ENCODE data around the gene STIL.
"Not testable (repeated sequence)": the region's sequence is repeated elsewhere in the genome, so short reads cannot be mapped to it uniquely, and the experiment has no call there.

Gene STIL

GRCh38 chr1:47324682-47325081 is 10.7 kb upstream of the STIL start:
- ATAC-seq (ENCODE audit: low read depth), result no peak
- no peaks in the 10 kb centered on the region for H3K9me3 ChIP-seq (ENCODE audit: severe bottlenecking)

GRCh38 chr1:47323599-47324031 is 9.7 kb upstream of the STIL start:
- Histone ChIP-seq H3K4me3 (ENCODE audit: severe bottlenecking) (no peak overlapping the region), H3K27me3 (ENCODE audit: insufficient read depth, poor library complexity, severe bottlenecking) (no peaks in the 10 kb centered on the region), H3K9me3 (ENCODE audit: severe bottlenecking) (no peaks in the 10 kb centered on the region), H3K36me3 (ENCODE audit: low read depth) (no peaks in the 10 kb centered on the region), H3K27ac (ENCODE audit: poor library complexity, severe bottlenecking) (no peak overlapping the region), H3K4me1 (ENCODE audit: insufficient read depth, poor library complexity, severe bottlenecking) (no peaks in the 10 kb centered on the region)
- DNase-seq (ENCODE audit: low spot score) (no peak), ATAC-seq (ENCODE audit: low read depth) (no peak)
- TF ChIP-seq, protein P1, sequence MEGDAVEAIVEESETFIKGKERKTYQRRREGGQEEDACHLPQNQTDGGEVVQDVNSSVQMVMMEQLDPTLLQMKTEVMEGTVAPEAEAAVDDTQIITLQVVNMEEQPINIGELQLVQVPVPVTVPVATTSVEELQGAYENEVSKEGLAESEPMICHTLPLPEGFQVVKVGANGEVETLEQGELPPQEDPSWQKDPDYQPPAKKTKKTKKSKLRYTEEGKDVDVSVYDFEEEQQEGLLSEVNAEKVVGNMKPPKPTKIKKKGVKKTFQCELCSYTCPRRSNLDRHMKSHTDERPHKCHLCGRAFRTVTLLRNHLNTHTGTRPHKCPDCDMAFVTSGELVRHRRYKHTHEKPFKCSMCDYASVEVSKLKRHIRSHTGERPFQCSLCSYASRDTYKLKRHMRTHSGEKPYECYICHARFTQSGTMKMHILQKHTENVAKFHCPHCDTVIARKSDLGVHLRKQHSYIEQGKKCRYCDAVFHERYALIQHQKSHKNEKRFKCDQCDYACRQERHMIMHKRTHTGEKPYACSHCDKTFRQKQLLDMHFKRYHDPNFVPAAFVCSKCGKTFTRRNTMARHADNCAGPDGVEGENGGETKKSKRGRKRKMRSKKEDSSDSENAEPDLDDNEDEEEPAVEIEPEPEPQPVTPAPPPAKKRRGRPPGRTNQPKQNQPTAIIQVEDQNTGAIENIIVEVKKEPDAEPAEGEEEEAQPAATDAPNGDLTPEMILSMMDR (IDR thresholded peaks at IDR 0.05; ENCODE audit: poor library complexity, severe bottlenecking), result no peak

More at GRCh38 chr1:47324682-47325081, 10.7 kb upstream of the STIL start:
- TF ChIP-seq, protein P1 (IDR thresholded peaks at IDR 0.05; ENCODE audit: poor library complexity, severe bottlenecking), result no peak
- DNase-seq (ENCODE audit: low spot score), result no peak
- Histone ChIP-seq H3K36me3 (ENCODE audit: low read depth) (no peaks in the 10 kb centered on the region), H3K27me3 (ENCODE audit: insufficient read depth, poor library complexity, severe bottlenecking) (no peaks in the 10 kb centered on the region), H3K4me1 (ENCODE audit: insufficient read depth, poor library complexity, severe bottlenecking) (no peaks in the 10 kb centered on the region), H3K4me3 (ENCODE audit: severe bottlenecking) (no peak overlapping the region), H3K27ac (ENCODE audit: poor library complexity, severe bottlenecking) (no peak overlapping the region)

DNA sequence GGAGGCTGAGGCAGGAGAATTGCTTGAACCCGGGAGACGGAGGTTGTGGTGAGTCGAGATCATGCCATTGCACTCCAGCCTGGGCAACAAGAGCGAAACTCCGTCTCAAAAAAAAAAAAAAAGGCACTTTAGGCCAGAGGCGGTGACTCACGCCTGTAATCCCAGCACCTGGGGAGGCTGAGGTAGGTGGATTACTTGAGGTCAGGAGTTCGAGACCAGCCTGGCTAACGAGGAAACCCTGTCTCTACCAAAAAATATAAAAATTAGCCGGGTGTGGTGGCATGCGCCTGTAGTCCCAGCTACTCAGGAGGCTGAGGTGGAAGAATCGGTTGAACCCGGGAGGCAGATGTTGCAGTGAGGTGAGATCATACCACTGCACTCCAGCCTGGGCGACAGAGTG is 6.0 kb upstream of the STIL start:
- H3K9me3 ChIP-seq (ENCODE audit: severe bottlenecking); ATAC-seq (ENCODE audit: low read depth); H3K4me3 ChIP-seq (ENCODE audit: severe bottlenecking); H3K27me3 ChIP-seq (ENCODE audit: insufficient read depth, poor library complexity, severe bottlenecking); H3K27ac ChIP-seq (ENCODE audit: poor library complexity, severe bottlenecking); H3K4me1 ChIP-seq (ENCODE audit: insufficient read depth, poor library complexity, severe bottlenecking); H3K36me3 ChIP-seq (ENCODE audit: low read depth); DNase-seq (ENCODE audit: low spot score): not testable (repeated sequence)

GRCh38 chr1:47317841-47318240 is 3.9 kb upstream of the STIL start:
- DNase-seq (ENCODE audit: low spot score) (no peak), ATAC-seq (ENCODE audit: low read depth) (no peak)
- Histone ChIP-seq H3K27ac (ENCODE audit: poor library complexity, severe bottlenecking) (no peak overlapping the region), H3K9me3 (ENCODE audit: severe bottlenecking) (no peaks in the 10 kb centered on the region), H3K36me3 (ENCODE audit: low read depth) (peaks cover 1% of the 10 kb centered on the region; the same call in 1 of the 2 replicates), H3K27me3 (ENCODE audit: insufficient read depth, poor library complexity, severe bottlenecking) (no peaks in the 10 kb centered on the region), H3K4me1 (ENCODE audit: insufficient read depth, poor library complexity, severe bottlenecking) (no peaks in the 10 kb centered on the region), H3K4me3 (ENCODE audit: severe bottlenecking) (no peak overlapping the region)
- TF ChIP-seq, protein P1 (IDR thresholded peaks at IDR 0.05; ENCODE audit: poor library complexity, severe bottlenecking), result no peak

DNA sequence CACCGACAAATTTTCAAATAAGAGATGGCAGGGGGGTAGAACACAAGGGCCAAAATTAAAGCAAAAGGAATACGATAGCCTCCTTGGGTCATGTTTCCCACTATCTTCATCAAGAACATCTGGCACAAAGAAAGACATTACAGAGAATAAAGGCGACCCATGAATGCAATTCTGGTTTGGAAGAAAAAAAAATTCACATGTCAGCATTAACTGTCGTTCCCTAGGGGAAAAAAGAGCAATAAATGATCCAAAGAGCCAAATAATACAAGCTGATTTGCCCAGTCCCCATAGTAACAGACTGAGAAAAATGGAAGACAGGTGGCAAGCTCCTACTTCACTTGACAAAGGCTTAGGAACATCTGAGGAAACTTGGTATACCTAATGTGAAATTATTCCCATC is 4.5 kb downstream of the STIL start:
- H3K4me1 ChIP-seq (ENCODE audit: insufficient read depth, poor library complexity, severe bottlenecking), result no peaks in the 10 kb centered on the region
- TF ChIP-seq, protein P1 (IDR thresholded peaks at IDR 0.05; ENCODE audit: poor library complexity, severe bottlenecking), result no peak
- no peak overlapping the region for H3K27ac ChIP-seq (ENCODE audit: poor library complexity, severe bottlenecking)
- H3K9me3 ChIP-seq (ENCODE audit: severe bottlenecking), result no peaks in the 10 kb centered on the region
- no peaks in the 10 kb centered on the region for H3K27me3 ChIP-seq (ENCODE audit: insufficient read depth, poor library complexity, severe bottlenecking)
- H3K36me3 ChIP-seq (ENCODE audit: low read depth), result peaks cover 75% of the 10 kb centered on the region
- no peak for ATAC-seq (ENCODE audit: low read depth)
- no peak for DNase-seq (ENCODE audit: low spot score)
- no peak overlapping the region for H3K4me3 ChIP-seq (ENCODE audit: severe bottlenecking)
